ENCODE results near the gene R3HCC1L.
A peak's percentile ranks its signal among the peaks of the same experiment; 100 is the strongest.

R3HCC1L gene

GRCh38 chr10:98267069-98267893 lies 132.8 kb downstream of the R3HCC1L start:
- TF ChIP-seq CTCF (conservative IDR thresholded peaks at IDR 0.05; ENCODE audit: control insufficient read depth, insufficient read depth, low read depth, low read length) = no peak
- peak overlapping the region; percentile 44 for H3K4me3 ChIP-seq (ENCODE audit: control insufficient read depth, low read depth, low read length)
- no peak for DNase-seq (ENCODE audit: low read depth)

- H3K4me3 ChIP-seq (ENCODE audit: control insufficient read depth, low read depth, low read length) = peak within 1 kb of the TSS; percentile 52
- peak; percentile 39 for DNase-seq (ENCODE audit: low read depth)
- no peak for TF ChIP-seq CTCF (conservative IDR thresholded peaks at IDR 0.05; ENCODE audit: control insufficient read depth, insufficient read depth, low read depth, low read length)
These were observed 133.6 kb downstream of the R3HCC1L start, which contains the start of gene LOXL4 for GRCh38 chr10:98267894-98268693. Gene LOXL4 (minus strand): TSS chr10:98268194. CDS start chr10:98263019, 5,175 bp downstream.

GRCh38 chr10:98268694-98269431 lies 134.4 kb downstream of the R3HCC1L start:
- peak overlapping the region; percentile 52 for H3K4me3 ChIP-seq (ENCODE audit: control insufficient read depth, low read depth, low read length)
- DNase-seq (ENCODE audit: low read depth) = peak; percentile 21

GRCh38 chr10:98269435-98269912 lies 135.0 kb downstream of the R3HCC1L start:
- no peak overlapping the region for H3K4me3 ChIP-seq (ENCODE audit: control insufficient read depth, low read depth, low read length)
- peak; percentile 71 for DNase-seq (ENCODE audit: low read depth)
- TF ChIP-seq CTCF (conservative IDR thresholded peaks at IDR 0.05; ENCODE audit: control insufficient read depth, insufficient read depth, low read depth, low read length) = no peak

More at GRCh38 chr10:98268694-98269431, 134.4 kb downstream of the R3HCC1L start:
- no peak for TF ChIP-seq CTCF (conservative IDR thresholded peaks at IDR 0.05; ENCODE audit: control insufficient read depth, insufficient read depth, low read depth, low read length)

GRCh38 chr10:98270073-98270740 lies 135.8 kb downstream of the R3HCC1L start:
- peak; percentile 17 for DNase-seq (ENCODE audit: low read depth)
- no peak for TF ChIP-seq CTCF (conservative IDR thresholded peaks at IDR 0.05; ENCODE audit: control insufficient read depth, insufficient read depth, low read depth, low read length)
- no peak overlapping the region for H3K4me3 ChIP-seq (ENCODE audit: control insufficient read depth, low read depth, low read length)

- H3K4me3 ChIP-seq (ENCODE audit: control insufficient read depth, low read depth, low read length) = no peak overlapping the region
- DNase-seq (ENCODE audit: low read depth) = no peak
- no peak for TF ChIP-seq CTCF (conservative IDR thresholded peaks at IDR 0.05; ENCODE audit: control insufficient read depth, insufficient read depth, low read depth, low read length)
These were observed 136.3 kb downstream of the R3HCC1L start for GRCh38 chr10:98270786-98271185.

Measured in fibroblast of mammary gland (primary cell).